HepG2 (cell line): ENCODE data around the gene SLC39A3. TPM values are rescaled to one million over a fixed set of nuclear protein-coding genes. Genes with fewer than 3 reads are reported as not detected.

Experiments used
- ATF1 ChIP-seq: IDR thresholded peaks from 2 replicates; pipeline ENCODE4 v1.6.1; 2016; ENCODE audit warnings: mild to moderate bottlenecking, control low read depth
- ATF3 ChIP-seq: sonication (generic); formaldehyde crosslinking; IDR thresholded peaks from 2 replicates; pipeline ENCODE4 v1.4.0; 2020; ENCODE audit warnings: missing genetic modification reagents
- BHLHE40 ChIP-seq: IDR thresholded peaks from 2 replicates; pipeline ENCODE4 v1.6.1; 2011; ENCODE audit warnings: low read length, improper control_type of control experiment
- CENPX ChIP-seq: sonication (generic); formaldehyde crosslinking; IDR thresholded peaks from 2 replicates; pipeline ENCODE4 v1.9.0; 2021; ENCODE audit warnings: mild to moderate bottlenecking, missing genetic modification reagents, moderate library complexity
- ELF1 ChIP-seq: sonication (generic); formaldehyde crosslinking; IDR thresholded peaks from 2 replicates; pipeline ENCODE4 v1.4.0; 2020; ENCODE audit warnings: missing genetic modification reagents
- GATA4 ChIP-seq: sonication (generic); IDR thresholded peaks from 2 replicates; pipeline ENCODE4 v1.6.1; 2016; ENCODE audit warnings: antibody characterized with exemption, low read depth, borderline replicate concordance
- HIVEP1 ChIP-seq: sonication (generic); formaldehyde crosslinking; IDR thresholded peaks from 2 replicates; pipeline ENCODE4 v1.4.0; 2020; ENCODE audit warnings: mild to moderate bottlenecking, missing genetic modification reagents
- SOX13 ChIP-seq, 3 experiments: fragments of 450-650 bp in 1 of 3; sonication (generic) in 1 of 3; formaldehyde crosslinking in 1 of 3; IDR thresholded peaks in 2 of 3; conservative IDR thresholded peaks in 1 of 3; 2 replicates each; pipeline versions ENCODE4 v1.5.0 to v1.6.1; 2016 to 2020; ENCODE audit warnings: antibody characterized with exemption in 1 of 3, mild to moderate bottlenecking in 1 of 3, missing compliant biosample characterization in 1 of 3, missing genetic modification reagents in 1 of 3, moderate library complexity in 1 of 3
- SRY ChIP-seq: sonication (generic); formaldehyde crosslinking; IDR thresholded peaks from 2 replicates; pipeline ENCODE4 v1.8.0; 2022; ENCODE audit warnings: mild to moderate bottlenecking, missing genetic modification reagents
- THRA ChIP-seq: sonication (generic); formaldehyde crosslinking; IDR thresholded peaks from 2 replicates; pipeline ENCODE4 v1.4.0; 2020; ENCODE audit warnings: missing genetic modification reagents, borderline replicate concordance
- TP53 ChIP-seq: sonication (generic); formaldehyde crosslinking; conservative IDR thresholded peaks from 2 replicates; pipeline ENCODE4 v1.4.0; 2020; ENCODE audit warnings: missing genetic modification reagents
- ZNF143 ChIP-seq: sonication (generic); formaldehyde crosslinking; IDR thresholded peaks from 2 replicates; pipeline ENCODE4 v1.4.0; 2020; ENCODE audit warnings: missing genetic modification reagents
- ZNF232 ChIP-seq: sonication (generic); formaldehyde crosslinking; IDR thresholded peaks from 2 replicates; pipeline ENCODE4 v1.4.0; 2020; ENCODE audit warnings: missing genetic modification reagents, borderline replicate concordance
- ZNF274 ChIP-seq: sonication (generic); formaldehyde crosslinking; IDR thresholded peaks from 2 replicates; pipeline ENCODE4 v1.5.1; 2020; ENCODE audit warnings: mild to moderate bottlenecking, missing genetic modification reagents
- ZNF282 ChIP-seq: fragments of 450-650 bp; IDR thresholded peaks from 2 replicates; pipeline ENCODE4 v1.6.1; 2018; ENCODE audit not compliant: partially characterized antibody
- ZNF296 ChIP-seq: sonication (generic); formaldehyde crosslinking; conservative IDR thresholded peaks from 2 replicates; pipeline ENCODE4 v1.5.0; 2020; ENCODE audit warnings: mild to moderate bottlenecking, missing genetic modification reagents
- ZNF350 ChIP-seq: sonication (generic); formaldehyde crosslinking; IDR thresholded peaks from 2 replicates; pipeline ENCODE4 v1.4.0; 2020; ENCODE audit warnings: mild to moderate bottlenecking, low read depth, missing genetic modification reagents, borderline replicate concordance
- ZNF512B ChIP-seq: sonication (generic); formaldehyde crosslinking; IDR thresholded peaks from 2 replicates; pipeline ENCODE4 v1.5.1; 2020; ENCODE audit warnings: missing genetic modification reagents, mild to moderate bottlenecking, borderline replicate concordance
- ZNF572 ChIP-seq: sonication (generic); formaldehyde crosslinking; IDR thresholded peaks from 2 replicates; pipeline ENCODE4 v1.5.1; 2020; ENCODE audit warnings: mild to moderate bottlenecking, missing genetic modification reagents
- ZNF674 ChIP-seq: sonication (generic); formaldehyde crosslinking; IDR thresholded peaks from 2 replicates; pipeline ENCODE4 v1.5.0; 2020; ENCODE audit warnings: low read depth, mild to moderate bottlenecking, missing genetic modification reagents
- ZNF7 ChIP-seq: IDR thresholded peaks from 2 replicates; pipeline ENCODE4 v1.6.1; 2016; ENCODE audit warnings: missing biosample characterization, missing genetic modification reagents
- polyA plus RNA-seq, 8 experiments: library from polyadenylated mRNA; depleted of rRNA in 3 of 8; stranded (reverse) in 7 of 8; unstranded in 1 of 8; fragments of >200 nt; fragmentation: Illumina TruSeq in 4 of 8; extraction: Trizol in 4 of 8; gene quantifications; 2 replicates each; pipeline versions ENCODE4 v1.2.1 to v1.2.3, GENCODE V29; 2011 to 2016; ENCODE audit warnings: low read depth in 4 of 8, missing spikeins in 1 of 8, mixed read lengths in 1 of 8; ENCODE audit not compliant: insufficient read depth in 1 of 8
- total RNA-seq, 5 experiments: library from RNA; depleted of rRNA; stranded (reverse); fragments of >200 nt; fragmentation: Illumina TruSeq; extraction: Trizol; gene quantifications; 2 replicates each; pipeline ENCODE4 v1.2.3, GENCODE V29; 2016; ENCODE audit warnings: low read depth in 1 of 5
- TF ChIP-seq, protein P1 (sequence below): sonication (generic); formaldehyde crosslinking; IDR thresholded peaks from 2 replicates; pipeline ENCODE4 v1.8.0; 2022; ENCODE audit warnings: mild to moderate bottlenecking, missing genetic modification reagents, borderline replicate concordance
- TF ChIP-seq, protein P2 (sequence below): IDR thresholded peaks from 2 replicates; pipeline ENCODE4 v1.6.1; 2016; ENCODE audit warnings: control low read depth

Gene SLC39A3
- total and polyA plus RNA-seq, 2 of the 13 experiments (the other 11 are each of a cell fraction or from before 2014, with no cell fraction given): 33.6 to 41.6 TPM

DNA sequence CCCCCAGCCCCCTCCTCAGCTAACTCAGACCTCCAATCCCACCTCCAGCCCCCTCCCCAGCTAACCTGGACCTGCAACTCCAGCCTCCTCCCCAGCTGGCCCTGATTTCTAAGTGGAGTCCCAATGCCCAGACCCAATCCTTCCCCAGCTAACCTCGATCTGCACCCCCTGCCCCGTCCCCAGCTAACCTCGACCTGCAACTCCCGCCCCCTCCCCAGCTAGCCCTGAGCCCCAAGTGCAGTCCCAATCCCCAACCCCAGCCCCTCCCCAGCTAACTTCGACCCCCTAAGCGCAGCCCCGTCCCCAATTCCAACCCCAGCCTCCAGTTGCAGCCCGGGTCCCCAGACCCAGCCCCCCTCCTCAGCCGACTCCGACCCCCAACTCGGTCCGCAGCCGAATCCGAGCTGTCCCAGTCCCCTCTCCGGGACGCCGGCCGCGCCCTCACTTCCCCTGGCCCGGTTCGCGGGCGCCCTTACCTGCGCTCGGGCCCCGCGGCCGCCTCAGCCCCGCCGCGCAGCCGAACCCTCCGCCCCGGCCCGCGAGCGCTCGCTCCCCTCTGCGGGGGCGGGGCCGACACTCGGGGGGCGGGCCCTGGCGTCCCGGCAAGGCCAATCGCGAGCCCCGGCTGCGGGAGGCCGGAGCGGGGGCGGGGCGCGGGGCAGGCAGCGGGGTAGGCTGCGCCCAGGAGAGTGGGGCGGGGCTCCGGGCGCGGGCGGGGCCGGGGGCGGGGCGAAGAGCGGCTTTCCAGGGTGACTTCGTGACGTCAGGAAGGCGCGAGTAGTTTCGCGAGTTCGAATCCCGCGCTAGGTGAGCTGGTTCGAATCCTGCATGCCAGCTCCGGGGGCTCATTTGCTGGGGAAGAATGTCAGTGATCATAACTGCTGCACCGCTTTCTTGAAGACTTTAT lies 37.4 kb downstream of the SLC39A3 start, which contains the start of gene GNG7 (continued):
- TF ChIP-seq THRA (CRISPR knock-in tag): no peak
- no peak for TF ChIP-seq ELF1 (CRISPR knock-in tag)
- TF ChIP-seq, protein P1, sequence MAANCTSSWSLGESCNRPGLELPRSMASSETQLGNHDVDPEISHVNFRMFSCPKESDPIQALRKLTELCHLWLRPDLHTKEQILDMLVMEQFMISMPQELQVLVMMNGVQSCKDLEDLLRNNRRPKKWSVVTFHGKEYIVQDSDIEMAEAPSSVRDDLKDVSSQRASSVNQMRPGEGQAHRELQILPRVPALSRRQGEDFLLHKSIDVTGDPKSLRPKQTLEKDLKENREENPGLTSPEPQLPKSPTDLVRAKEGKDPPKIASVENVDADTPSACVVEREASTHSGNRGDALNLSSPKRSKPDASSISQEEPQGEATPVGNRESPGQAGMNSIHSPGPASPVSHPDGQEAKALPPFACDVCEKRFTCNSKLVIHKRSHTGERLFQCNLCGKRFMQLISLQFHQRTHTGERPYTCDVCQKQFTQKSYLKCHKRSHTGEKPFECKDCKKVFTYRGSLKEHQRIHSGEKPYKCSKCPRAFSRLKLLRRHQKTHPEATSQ (CRISPR knock-in tag): no peak
- TF ChIP-seq ATF3 (CRISPR knock-in tag): no peak
- TF ChIP-seq, protein P2, sequence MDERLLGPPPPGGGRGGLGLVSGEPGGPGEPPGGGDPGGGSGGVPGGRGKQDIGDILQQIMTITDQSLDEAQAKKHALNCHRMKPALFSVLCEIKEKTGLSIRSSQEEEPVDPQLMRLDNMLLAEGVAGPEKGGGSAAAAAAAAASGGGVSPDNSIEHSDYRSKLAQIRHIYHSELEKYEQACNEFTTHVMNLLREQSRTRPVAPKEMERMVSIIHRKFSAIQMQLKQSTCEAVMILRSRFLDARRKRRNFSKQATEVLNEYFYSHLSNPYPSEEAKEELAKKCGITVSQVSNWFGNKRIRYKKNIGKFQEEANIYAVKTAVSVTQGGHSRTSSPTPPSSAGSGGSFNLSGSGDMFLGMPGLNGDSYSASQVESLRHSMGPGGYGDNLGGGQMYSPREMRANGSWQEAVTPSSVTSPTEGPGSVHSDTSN (CRISPR knock-in tag): no peak
- TF ChIP-seq BHLHE40: no peak
- no peak for TF ChIP-seq SOX13 (IDR thresholded peaks at IDR 0.05)
- no peak for TF ChIP-seq SOX13 (CRISPR knock-in tag; conservative IDR thresholded peaks at IDR 0.05 in 1 of 2, IDR thresholded peaks at IDR 0.05 in 1 of 2)
- TF ChIP-seq ZNF7 (CRISPR knock-in tag): no peak
- TF ChIP-seq ZNF274 (CRISPR knock-in tag): no peak
- no peak for TF ChIP-seq CENPX (CRISPR knock-in tag)
- 0 out of 2 replicates have a peak, but pooled peaks have one; percentile 26 for TF ChIP-seq SRY
- no peak for TF ChIP-seq HIVEP1 (CRISPR knock-in tag)
- TF ChIP-seq ZNF232: no peak
- no peak for TF ChIP-seq GATA4
- no peak for TF ChIP-seq ZNF674 (CRISPR knock-in tag)
- no peak for TF ChIP-seq ZNF282
- no peak for TF ChIP-seq TP53 (CRISPR knock-in tag)
- TF ChIP-seq ZNF512B: no peak
- no peak for TF ChIP-seq ZNF296 (CRISPR knock-in tag)
- TF ChIP-seq ATF1: peak; percentile 61
- no peak for TF ChIP-seq ZNF572 (CRISPR knock-in tag)
- TF ChIP-seq ZNF143 (CRISPR knock-in tag): no peak
- TF ChIP-seq ZNF350 (CRISPR knock-in tag): no peak
